Measurements from ENCODE around the gene IQGAP2. TPM values are rescaled to one million over a fixed set of nuclear protein-coding genes. Genes with fewer than 3 reads are reported as not detected.

Gene IQGAP2
- polyA plus RNA-seq, 1 donor (not counting 4 experiments of a cell fraction or from before 2014, with no cell fraction given), result 0.14 TPM

- H2AFZ ChIP-seq (ENCODE audit: control insufficient read depth, low read length), result no peak overlapping the region
- H3K9ac ChIP-seq (ENCODE audit: control insufficient read depth, extremely low read depth, insufficient read depth, low read length), result no peak overlapping the region
- no peaks in the 10 kb centered on the region for H3K9me3 ChIP-seq (ENCODE audit: control insufficient read depth, low read depth, low read length)
- H3K36me3 ChIP-seq (ENCODE audit: control insufficient read depth in 2 of 2, extremely low read depth in 1 of 2, insufficient read depth in 2 of 2, low read length in 2 of 2), result no peaks in the 10 kb centered on the region
- H3K27ac ChIP-seq (ENCODE audit: control insufficient read depth, insufficient read depth, low read length), result no peak overlapping the region
- no peak overlapping the region for H3K4me2 ChIP-seq (ENCODE audit: control insufficient read depth, extremely low read depth, insufficient read depth, low read depth, low read length)
- TF ChIP-seq CTCF (optimal IDR thresholded peaks at IDR 0.05 in 1 of 3, IDR thresholded peaks at IDR 0.05 in 1 of 3, conservative IDR thresholded peaks at IDR 0.05 in 1 of 3; ENCODE audit: extremely low read depth in 1 of 3, insufficient read depth in 2 of 3, low read length in 3 of 3) (no peak), EZH2 (IDR thresholded peaks at IDR 0.05; ENCODE audit: low read length) (no peak)
- dilution Hi-C loops (cut with MboI; ENCODE audit: extremely low pct_ligation_motif_present, low sequenced_read_pairs), result no loop called here
- no peaks in the 10 kb centered on the region for H3K9me1 ChIP-seq (ENCODE audit: control insufficient read depth, extremely low read depth, insufficient read depth, low read length)
- H3K79me2 ChIP-seq (ENCODE audit: control insufficient read depth, insufficient read depth, low read length), result no peaks in the 10 kb centered on the region
- no peak overlapping the region for H3K4me3 ChIP-seq (ENCODE audit: control insufficient read depth in 2 of 3, extremely low read depth in 1 of 3, insufficient read depth in 2 of 3, low read depth in 1 of 3, low read length in 3 of 3)
- no peaks in the 10 kb centered on the region for H3K27me3 ChIP-seq (ENCODE audit: control insufficient read depth, extremely low read depth, insufficient read depth, low read length)
- H3K4me1 ChIP-seq (ENCODE audit: control insufficient read depth, extremely low read depth, insufficient read depth, low read length), result peaks cover 4% of the 10 kb centered on the region
- DNase-seq (ENCODE audit: low read depth, low spot score) (no peak), FAIRE-seq (no peak)
- H4K20me1 ChIP-seq (ENCODE audit: control insufficient read depth, extremely low read depth, insufficient read depth, low read length), result no peaks in the 10 kb centered on the region
Observed at GRCh38 chr5:76751291-76751690, 348.2 kb downstream of the IQGAP2 start.

- dilution Hi-C loops (cut with MboI; ENCODE audit: extremely low pct_ligation_motif_present, low sequenced_read_pairs), result no loop called here
- Histone ChIP-seq H3K36me3 (ENCODE audit: control insufficient read depth in 2 of 2, extremely low read depth in 1 of 2, insufficient read depth in 2 of 2, low read length in 2 of 2) (no peaks in the 10 kb centered on the region), H3K4me3 (ENCODE audit: control insufficient read depth in 2 of 3, extremely low read depth in 1 of 3, insufficient read depth in 2 of 3, low read depth in 1 of 3, low read length in 3 of 3) (no peak overlapping the region), H3K9me1 (ENCODE audit: control insufficient read depth, extremely low read depth, insufficient read depth, low read length) (no peaks in the 10 kb centered on the region), H3K4me2 (ENCODE audit: control insufficient read depth, extremely low read depth, insufficient read depth, low read depth, low read length) (no peak overlapping the region), H4K20me1 (ENCODE audit: control insufficient read depth, extremely low read depth, insufficient read depth, low read length) (no peaks in the 10 kb centered on the region), H3K9ac (ENCODE audit: control insufficient read depth, extremely low read depth, insufficient read depth, low read length) (no peak overlapping the region), H3K79me2 (ENCODE audit: control insufficient read depth, insufficient read depth, low read length) (no peaks in the 10 kb centered on the region), H3K27ac (ENCODE audit: control insufficient read depth, insufficient read depth, low read length) (no peak overlapping the region), H2AFZ (ENCODE audit: control insufficient read depth, low read length) (no peak overlapping the region), H3K27me3 (ENCODE audit: control insufficient read depth, extremely low read depth, insufficient read depth, low read length) (no peaks in the 10 kb centered on the region), H3K4me1 (ENCODE audit: control insufficient read depth, extremely low read depth, insufficient read depth, low read length) (peaks cover 8% of the 10 kb centered on the region), H3K9me3 (ENCODE audit: control insufficient read depth, low read depth, low read length) (no peaks in the 10 kb centered on the region)
- TF ChIP-seq EZH2 (IDR thresholded peaks at IDR 0.05; ENCODE audit: low read length) (no peak), CTCF (optimal IDR thresholded peaks at IDR 0.05 in 1 of 3, IDR thresholded peaks at IDR 0.05 in 1 of 3, conservative IDR thresholded peaks at IDR 0.05 in 1 of 3; ENCODE audit: extremely low read depth in 1 of 3, insufficient read depth in 2 of 3, low read length in 3 of 3) (no peak)
- DNase-seq (ENCODE audit: low read depth, low spot score) (no peak), FAIRE-seq (no peak)
Observed at GRCh38 chr5:76754668-76755078, 351.6 kb downstream of the IQGAP2 start.

Data from keratinocyte (primary cell).